Stimulated activated CD4-positive, alpha-beta T cell treated with anti-CD3 and anti-CD28 coated beads, Interleukin-12 subunit alpha, Interleukin-12 subunit beta, amount 100 ng/mL, for 4 hours (primary cell): ENCODE data around the gene MAN2A2.
"Not testable (repeated sequence)": the region's sequence is repeated elsewhere in the genome, so short reads cannot be mapped to it uniquely, and the experiment has no call there.

Experiments used
- DNase-seq: peaks from one replicate; pipeline ENCODE4 v3.0.0-alpha.2; 2020

MAN2A2 gene

GRCh38 chr15:90871716-90872485 is 31.2 kb upstream of the MAN2A2 start:
- no peak for DNase-seq

- peak; percentile 48 for DNase-seq
Observed at GRCh38 chr15:90872486-90873184, 30.5 kb upstream of the MAN2A2 start.

- DNase-seq = no peak
Observed at GRCh38 chr15:90873488-90873997, 29.6 kb upstream of the MAN2A2 start.

GRCh38 chr15:90873998-90874605 is 29.0 kb upstream of the MAN2A2 start:
- no peak for DNase-seq

GRCh38 chr15:90874986-90875385 is 28.1 kb upstream of the MAN2A2 start:
- not testable (repeated sequence) for DNase-seq

- no peak for DNase-seq
Observed at GRCh38 chr15:90875549-90875981, 27.5 kb upstream of the MAN2A2 start.

- DNase-seq = no peak
Observed at GRCh38 chr15:90876046-90876445, 27.1 kb upstream of the MAN2A2 start.

GRCh38 chr15:90876512-90877170 is 26.5 kb upstream of the MAN2A2 start:
- no peak for DNase-seq

- DNase-seq = no peak
Observed at GRCh38 chr15:90877315-90877714, 25.8 kb upstream of the MAN2A2 start.

- DNase-seq = no peak
Observed at GRCh38 chr15:90877996-90878395, 25.1 kb upstream of the MAN2A2 start.

GRCh38 chr15:90878660-90879059 is 24.4 kb upstream of the MAN2A2 start:
- no peak for DNase-seq

- no peak for DNase-seq
Observed at GRCh38 chr15:90879730-90880366, 23.3 kb upstream of the MAN2A2 start.

- no peak for DNase-seq
Observed at GRCh38 chr15:90880381-90881145, 22.5 kb upstream of the MAN2A2 start.

- DNase-seq = no peak
Observed at GRCh38 chr15:90881181-90881977, 21.7 kb upstream of the MAN2A2 start.

- DNase-seq = no peak
Observed at GRCh38 chr15:90881978-90882721, 21.0 kb upstream of the MAN2A2 start.

GRCh38 chr15:90882781-90883525 is 20.1 kb upstream of the MAN2A2 start:
- no peak for DNase-seq

- no peak for DNase-seq
Observed at GRCh38 chr15:90883526-90883975, 19.6 kb upstream of the MAN2A2 start.

GRCh38 chr15:90883976-90884718 is 19.0 kb upstream of the MAN2A2 start, which contains the start of gene FES:
TSS of gene FES (plus strand) at chr15:90884504. CDS start at chr15:90885046, 542 bp downstream.
- no peak for DNase-seq
